Stimulated activated naive B cell treated with anti-CD40 and anti-IgM and Interleukin-4, amounts not matched to agents 10 μg/mL and 1 μg/mL and 100 μg/mL, for 72 hours (primary cell): Measurements from ENCODE around the gene C20orf204.

ENCODE experiments used
- ATAC-seq, 2 donors: fragments of 150-1000 bp; cut with Tn5 transposase; replicated peaks; 2 replicates each; pipeline ENCODE4 v1.10.0; 2021; ENCODE audit warnings: moderate library complexity in 1 of 2
- DNase-seq: peaks from one replicate; pipeline ENCODE4 v3.0.0; 2021
- H3K27ac Mint-ChIP-seq: one replicate; pipeline ENCODE4 v1.8.0; 2022; ENCODE audit warnings: mild to moderate bottlenecking, mixed read lengths
- H3K27me3 Mint-ChIP-seq, 2 donors: one replicate each; pipeline ENCODE4 v1.8.0; 2022; ENCODE audit warnings: mixed read lengths in 2 of 2
- H3K36me3 Mint-ChIP-seq, 2 donors: one replicate each; pipeline ENCODE4 v1.8.0; 2022; ENCODE audit warnings: mixed read lengths in 2 of 2, mild to moderate bottlenecking in 1 of 2
- H3K4me1 Mint-ChIP-seq, 2 donors: one replicate each; pipeline ENCODE4 v1.8.0; 2022; ENCODE audit warnings: mixed read lengths in 2 of 2, mild to moderate bottlenecking in 1 of 2
- H3K4me3 Mint-ChIP-seq, 2 donors: one replicate each; pipeline ENCODE4 v1.8.0; 2022; ENCODE audit warnings: mild to moderate bottlenecking in 2 of 2, mixed read lengths in 2 of 2, moderate library complexity in 1 of 2
- H3K9me3 Mint-ChIP-seq, 2 donors: one replicate each; pipeline ENCODE4 v1.8.0; 2022; ENCODE audit warnings: mixed read lengths in 2 of 2, mild to moderate bottlenecking in 1 of 2

Gene C20orf204

GRCh38 chr20:64073476-64074183 lies 37.6 kb downstream of the C20orf204 start:
- Mint-ChIP-seq H3K27ac (no peak overlapping the region), H3K4me1 (peaks cover 38 to 84% of the 10 kb centered on the region in 2 donors), H3K9me3 (no peaks in the 10 kb centered on the region), H3K36me3 (peaks cover 14 to 33% of the 10 kb centered on the region in 2 donors), H3K27me3 (no peaks in the 10 kb centered on the region), H3K4me3 (no peak overlapping the region)
- DNase-seq, result no peak
- no peak for ATAC-seq

DNA sequence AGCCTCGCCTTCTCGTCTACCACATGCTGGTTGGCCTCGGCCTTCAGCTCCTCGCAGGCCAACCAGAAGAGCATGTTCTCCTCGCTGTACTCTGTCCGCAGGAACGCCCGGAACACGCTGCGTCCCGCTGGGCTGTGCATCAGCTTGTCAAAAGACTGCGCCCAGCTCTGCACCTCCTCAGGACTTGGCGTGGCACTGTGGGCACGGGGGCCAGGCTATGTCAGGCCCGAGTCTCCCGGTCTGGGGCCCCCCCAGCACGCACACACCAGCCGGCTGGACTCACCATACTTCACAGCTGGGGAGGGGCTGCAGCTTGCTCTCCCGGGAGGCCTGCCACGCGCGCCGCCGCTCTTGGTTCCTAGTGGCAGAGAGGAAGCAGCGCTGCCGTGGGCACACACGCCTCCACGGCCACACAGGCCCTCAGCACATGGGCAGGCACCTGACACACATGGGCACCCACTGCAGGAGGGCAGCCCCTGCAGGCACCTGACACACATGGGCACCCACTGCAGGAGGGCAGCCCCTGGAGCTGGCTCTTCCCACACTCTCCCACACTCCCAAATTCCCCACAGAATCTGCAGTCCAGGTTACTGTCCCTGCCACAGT lies 38.3 kb downstream of the C20orf204 start:
- no peaks in the 10 kb centered on the region for H3K9me3 Mint-ChIP-seq
- H3K27me3 Mint-ChIP-seq, result no peaks in the 10 kb centered on the region
- H3K4me1 Mint-ChIP-seq, result peaks cover 38 to 84% of the 10 kb centered on the region in 2 donors
- ATAC-seq (no peak), DNase-seq (no peak)
- H3K27ac Mint-ChIP-seq, result peak overlapping the region; percentile 7
- H3K36me3 Mint-ChIP-seq, result peaks cover 19 to 33% of the 10 kb centered on the region in 2 donors
- no peak overlapping the region for H3K4me3 Mint-ChIP-seq

DNA sequence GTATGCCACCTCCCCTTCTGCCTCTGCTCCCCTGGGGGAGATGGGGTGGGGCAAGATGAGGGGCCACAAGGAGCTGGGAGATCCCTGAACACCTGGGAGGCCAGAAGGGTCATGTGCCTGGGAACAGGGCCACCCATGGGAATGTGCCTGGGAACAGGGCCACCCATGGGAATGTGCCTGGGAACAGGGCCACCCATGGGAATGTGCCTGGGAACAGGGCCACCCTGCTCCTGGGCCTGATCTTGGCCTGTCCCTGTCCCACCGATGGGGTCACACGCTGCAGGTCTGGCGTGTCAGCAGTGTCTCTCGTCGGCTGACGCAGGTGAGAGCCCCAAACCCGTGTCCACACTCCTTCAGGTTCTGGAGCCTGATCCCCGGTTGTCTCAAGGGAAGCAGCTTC lies 39.0 kb downstream of the C20orf204 start:
- no peaks in the 10 kb centered on the region for H3K27me3 Mint-ChIP-seq
- H3K9me3 Mint-ChIP-seq, result no peaks in the 10 kb centered on the region
- peaks cover 38 to 78% of the 10 kb centered on the region in 2 donors for H3K4me1 Mint-ChIP-seq
- DNase-seq (no peak), ATAC-seq (no peak)
- H3K4me3 Mint-ChIP-seq, result no peak overlapping the region
- H3K36me3 Mint-ChIP-seq, result peaks cover 19 to 33% of the 10 kb centered on the region in 2 donors
- peak overlapping the region; percentile 76 for H3K27ac Mint-ChIP-seq

- H3K27ac Mint-ChIP-seq, result peak overlapping the region; percentile 76
- no peaks in the 10 kb centered on the region for H3K27me3 Mint-ChIP-seq
- ATAC-seq, result no peak
- H3K4me3 Mint-ChIP-seq, result no peak overlapping the region
- no peak for DNase-seq
- H3K9me3 Mint-ChIP-seq, result no peaks in the 10 kb centered on the region
- peaks cover 42 to 81% of the 10 kb centered on the region in 2 donors for H3K4me1 Mint-ChIP-seq
- peaks cover 19 to 33% of the 10 kb centered on the region in 2 donors for H3K36me3 Mint-ChIP-seq
Measured at GRCh38 chr20:64075556-64075955, 39.6 kb downstream of the C20orf204 start.

- Mint-ChIP-seq H3K27ac (peak overlapping the region; percentile 96), H3K27me3 (no peaks in the 10 kb centered on the region), H3K4me3 (peak overlapping the region; percentile 94 to 97), H3K4me1 (peaks cover 43 to 83% of the 10 kb centered on the region in 2 donors), H3K36me3 (peaks cover 19 to 33% of the 10 kb centered on the region in 2 donors), H3K9me3 (no peaks in the 10 kb centered on the region)
- ATAC-seq (no peak), DNase-seq (no peak)
Measured at GRCh38 chr20:64076061-64076997, 40.3 kb downstream of the C20orf204 start.

GRCh38 chr20:64077094-64077493 lies 41.1 kb downstream of the C20orf204 start:
- peaks cover 19 to 27% of the 10 kb centered on the region in 2 donors for H3K36me3 Mint-ChIP-seq
- ATAC-seq, result peak; percentile 20 to 23

GRCh38 chr20:64077541-64077875 lies 41.5 kb downstream of the C20orf204 start:
- peaks cover 43 to 83% of the 10 kb centered on the region in 2 donors for H3K4me1 Mint-ChIP-seq
- peak in 1 of 2 donors; percentile 2 for ATAC-seq
- peak overlapping the region; percentile 94 to 97 for H3K4me3 Mint-ChIP-seq
- H3K27me3 Mint-ChIP-seq, result no peaks in the 10 kb centered on the region
- no peak for DNase-seq
- H3K9me3 Mint-ChIP-seq, result no peaks in the 10 kb centered on the region
- H3K27ac Mint-ChIP-seq, result peak overlapping the region; percentile 96
- H3K36me3 Mint-ChIP-seq, result peaks cover 19 to 24% of the 10 kb centered on the region in 2 donors

More at GRCh38 chr20:64077094-64077493, 41.1 kb downstream of the C20orf204 start:
- peaks cover 43 to 83% of the 10 kb centered on the region in 2 donors for H3K4me1 Mint-ChIP-seq
- no peaks in the 10 kb centered on the region for H3K9me3 Mint-ChIP-seq
- H3K27me3 Mint-ChIP-seq, result no peaks in the 10 kb centered on the region
- DNase-seq, result peak; percentile 49
- peak overlapping the region; percentile 94 to 97 for H3K4me3 Mint-ChIP-seq
- peak overlapping the region; percentile 96 for H3K27ac Mint-ChIP-seq

DNA sequence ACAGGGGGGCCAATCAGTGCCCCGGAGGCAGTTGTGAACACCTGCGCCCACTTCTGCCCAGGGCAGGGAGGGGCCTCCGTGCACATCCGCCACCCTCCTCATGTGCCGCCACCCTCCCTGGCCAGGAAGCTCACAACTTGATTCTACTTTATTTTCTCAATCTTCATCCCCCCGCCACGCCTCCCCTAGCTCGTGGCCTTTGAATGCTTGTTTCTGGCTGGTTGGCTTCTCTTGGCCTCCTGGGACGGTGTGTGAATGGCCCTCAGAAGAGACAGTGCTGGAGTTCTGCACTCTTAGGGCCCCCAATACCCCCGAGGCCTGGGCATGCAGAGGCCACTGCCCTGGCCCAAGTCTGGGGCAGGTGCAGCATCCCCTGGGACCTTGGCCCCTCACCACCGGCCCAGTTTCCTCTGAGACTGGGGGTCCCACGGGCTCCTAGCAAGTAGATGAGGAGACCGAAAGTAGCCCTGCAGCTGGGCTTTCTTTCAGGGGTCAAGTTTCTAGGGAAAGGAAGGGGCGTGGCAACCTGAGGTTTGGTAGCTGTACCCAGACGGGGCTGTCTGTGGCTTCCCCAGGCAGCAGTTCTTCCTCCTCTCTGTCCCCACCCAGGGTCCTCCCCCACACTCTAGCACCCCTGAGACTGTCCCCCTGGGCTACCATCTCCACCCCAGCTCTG lies 42.0 kb downstream of the C20orf204 start:
- ATAC-seq (peak; percentile 51 to 59), DNase-seq (peak; percentile 66)
- Mint-ChIP-seq H3K27me3 (peaks cover 0 to 1% of the 10 kb centered on the region in 2 donors), H3K9me3 (no peaks in the 10 kb centered on the region), H3K27ac (peak overlapping the region; percentile 96), H3K4me3 (peak overlapping the region; percentile 94 to 97), H3K36me3 (peaks cover 19 to 24% of the 10 kb centered on the region in 2 donors), H3K4me1 (peaks cover 47 to 88% of the 10 kb centered on the region in 2 donors)

- ATAC-seq, result no peak
- Mint-ChIP-seq H3K9me3 (no peaks in the 10 kb centered on the region), H3K4me3 (peak overlapping the region; percentile 94 to 97), H3K27me3 (peaks cover 0 to 5% of the 10 kb centered on the region in 2 donors), H3K36me3 (peaks cover 19 to 24% of the 10 kb centered on the region in 2 donors), H3K27ac (peak overlapping the region; percentile 95), H3K4me1 (peaks cover 50 to 88% of the 10 kb centered on the region in 2 donors)
- DNase-seq, result no peak
Measured at GRCh38 chr20:64078934-64079272, 42.9 kb downstream of the C20orf204 start.

DNA sequence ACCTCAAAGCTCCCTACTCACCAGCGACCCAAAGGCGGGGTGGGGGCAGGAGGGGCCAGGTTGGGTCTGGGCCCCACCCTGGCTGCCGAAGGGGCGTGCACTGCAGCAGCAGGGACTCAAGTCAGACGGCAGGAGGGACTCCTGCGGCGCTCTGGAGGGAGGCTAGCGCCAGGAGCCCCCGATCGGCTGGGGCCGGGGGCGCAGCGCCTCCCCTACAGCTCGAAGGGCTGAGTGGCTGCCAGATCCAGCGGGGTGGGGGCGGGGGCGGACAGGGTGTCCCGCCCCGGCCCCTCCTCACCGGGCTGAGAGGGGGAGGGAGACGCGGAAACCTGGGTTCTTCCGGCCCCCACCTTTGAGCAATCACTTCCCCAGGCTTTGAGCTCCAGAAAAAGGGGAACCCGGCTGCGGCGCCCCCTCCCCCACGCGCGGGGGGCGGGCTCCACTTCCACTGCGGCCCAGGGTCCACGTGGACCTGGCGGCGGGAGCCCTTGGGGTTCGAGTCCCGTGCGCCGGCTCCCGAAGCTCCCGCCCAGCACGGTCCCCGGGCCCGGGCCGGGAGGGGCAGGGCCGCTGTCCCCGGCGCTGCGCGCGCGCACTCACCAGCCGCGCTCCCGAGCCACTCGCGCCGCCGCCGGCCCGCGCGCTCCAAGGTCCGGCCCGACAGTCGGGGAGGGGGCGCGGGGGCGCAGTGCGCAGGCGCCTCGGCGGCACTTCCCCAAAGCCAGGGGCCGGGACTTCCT lies 43.5 kb downstream of the C20orf204 start, which contains the start of gene RGS19:
RGS19 (minus strand) TSS at position 246 of the 740 bp plus-strand sequence. CDS start 2,632 bp downstream, outside the sequence.
- Mint-ChIP-seq H3K4me3 (peak within 1 kb of the TSS; percentile 94 to 97), H3K36me3 (peaks cover 19 to 23% of the 10 kb centered on the region in 2 donors), H3K27me3 (peaks cover 3 to 11% of the 10 kb centered on the region in 2 donors), H3K9me3 (no peaks in the 10 kb centered on the region), H3K27ac (peak within 1 kb of the TSS; percentile 95), H3K4me1 (peaks cover 53 to 87% of the 10 kb centered on the region in 2 donors)
- ATAC-seq (peak; percentile 48 to 55), DNase-seq (peak; percentile 83)

GRCh38 chr20:64080013-64080812 lies 44.2 kb downstream of the C20orf204 start, which contains the start of gene OPRL1:
OPRL1 (plus strand) TSS chr20:64080082; CDS start chr20:64092721, 12,639 bp downstream.
- peaks cover 5 to 18% of the 10 kb centered on the region in 2 donors for H3K27me3 Mint-ChIP-seq
- H3K36me3 Mint-ChIP-seq, result peaks cover 16 to 19% of the 10 kb centered on the region in 2 donors
- peak within 1 kb of the TSS; percentile 94 to 97 for H3K4me3 Mint-ChIP-seq
- H3K4me1 Mint-ChIP-seq, result peaks cover 52 to 86% of the 10 kb centered on the region in 2 donors
- ATAC-seq (peak; percentile 3 to 14), DNase-seq (no peak)
- peak within 1 kb of the TSS; percentile 95 for H3K27ac Mint-ChIP-seq
- no peaks in the 10 kb centered on the region for H3K9me3 Mint-ChIP-seq

- no peak for DNase-seq
- peaks cover 45 to 78% of the 10 kb centered on the region in 2 donors for H3K4me1 Mint-ChIP-seq
Measured at GRCh38 chr20:64080813-64081623, 45.0 kb downstream of the C20orf204 start.

More at GRCh38 chr20:64080813-64081623, 45.0 kb downstream of the C20orf204 start:
- H3K9me3 Mint-ChIP-seq, result no peaks in the 10 kb centered on the region
- H3K4me3 Mint-ChIP-seq, result peak overlapping the region; percentile 84 to 88
- peak overlapping the region; percentile 56 for H3K27ac Mint-ChIP-seq
- H3K36me3 Mint-ChIP-seq, result peaks cover 8 to 13% of the 10 kb centered on the region in 2 donors
- peaks cover 5 to 26% of the 10 kb centered on the region in 2 donors for H3K27me3 Mint-ChIP-seq
- ATAC-seq, result no peak
